GM12878 (cell line): ENCODE data around the gene IL20RA. TPM values are rescaled to one million over a fixed set of nuclear protein-coding genes. Genes with fewer than 3 reads are reported as not detected.

Experiments
- BCL3 ChIP-seq: IDR thresholded peaks from 2 replicates; pipeline ENCODE4 v1.6.1; 2011; ENCODE audit warnings: borderline replicate concordance, low read depth, mild to moderate bottlenecking, moderate library complexity, low read length; ENCODE audit not compliant: insufficient read depth, poor library complexity, severe bottlenecking
- BHLHE40 ChIP-seq, 2 experiments: fragments of 450-650 bp in 1 of 2; IDR thresholded peaks; 2 replicates each; pipeline ENCODE4 v1.6.1; 2011 to 2017; ENCODE audit warnings: low read depth in 2 of 2, borderline replicate concordance in 1 of 2, improper control_type of control experiment in 1 of 2, low read length in 1 of 2, mild to moderate bottlenecking in 1 of 2
- CTCF ChIP-seq, 3 experiments: IDR thresholded peaks in 2 of 3; conservative IDR thresholded peaks in 1 of 3; 2 replicates each; pipeline ENCODE4 v1.5.1; 2011; ENCODE audit warnings: low read depth in 3 of 3, low read length in 3 of 3, mild to moderate bottlenecking in 3 of 3, control low read depth in 2 of 3, moderate library complexity in 2 of 3, inconsistent platforms in 1 of 3, mixed read lengths in 1 of 3; ENCODE audit not compliant: control insufficient read depth in 2 of 3, insufficient read depth in 1 of 3; ENCODE audit errors: extremely low read depth in 1 of 3
- DPF2 ChIP-seq: fragments of 450-650 bp; IDR thresholded peaks from 2 replicates; pipeline ENCODE4 v1.6.1; 2017; ENCODE audit warnings: mild to moderate bottlenecking
- EGR1 ChIP-seq, 2 experiments: IDR thresholded peaks; 1 replicate in 1 of 2; 2 replicates in 1 of 2; pipeline ENCODE4 v1.6.1; 2011 to 2012; ENCODE audit warnings: low read depth in 2 of 2, low read length in 2 of 2, borderline replicate concordance in 1 of 2, mild to moderate bottlenecking in 1 of 2, moderate library complexity in 1 of 2
- IRF3 ChIP-seq: fragments of 450-650 bp; IDR thresholded peaks from 2 replicates; pipeline ENCODE4 v1.6.1; 2014; ENCODE audit warnings: mild to moderate bottlenecking
- MYB ChIP-seq: fragments of 150-350 bp; IDR thresholded peaks from 2 replicates; pipeline ENCODE4 v1.6.1; 2014; ENCODE audit warnings: mild to moderate bottlenecking, low read depth, low read length, borderline replicate concordance
- NFIC ChIP-seq: IDR thresholded peaks from 2 replicates; pipeline ENCODE4 v1.6.1; 2012; ENCODE audit warnings: low read depth, mild to moderate bottlenecking, inconsistent platforms, low read length, moderate library complexity
- NFYA ChIP-seq: IDR thresholded peaks from 2 replicates; pipeline ENCODE4 v1.6.1; 2011; ENCODE audit warnings: low read depth, mild to moderate bottlenecking, low read length, improper control_type of control experiment, borderline replicate concordance
- PKNOX1 ChIP-seq: fragments of 450-650 bp; IDR thresholded peaks from 2 replicates; pipeline ENCODE4 v1.6.1; 2016; ENCODE audit warnings: mild to moderate bottlenecking
- PML ChIP-seq: IDR thresholded peaks from 2 replicates; pipeline ENCODE4 v1.6.1; 2012; ENCODE audit warnings: low read length, inconsistent platforms
- RELA ChIP-seq: fragments of 450-650 bp; IDR thresholded peaks from 2 replicates; pipeline ENCODE4 v1.8.0; 2014; ENCODE audit warnings: borderline replicate concordance; ENCODE audit not compliant: partially characterized antibody
- RELB ChIP-seq: fragments of 450-650 bp; IDR thresholded peaks from 2 replicates; pipeline ENCODE4 v1.6.1; 2017; ENCODE audit warnings: low read depth, mild to moderate bottlenecking, moderate library complexity
- SMC3 ChIP-seq: IDR thresholded peaks from 2 replicates; pipeline ENCODE4 v1.6.1; 2011; ENCODE audit warnings: low read length, improper control_type of control experiment, borderline replicate concordance
- SPI1 ChIP-seq: IDR thresholded peaks from 2 replicates; pipeline ENCODE4 v1.6.1; 2011; ENCODE audit warnings: low read depth, mild to moderate bottlenecking, low read length, moderate library complexity, borderline replicate concordance; ENCODE audit not compliant: insufficient read depth
- TARDBP ChIP-seq: IDR thresholded peaks from 2 replicates; pipeline ENCODE4 v1.6.1; 2016; ENCODE audit warnings: borderline replicate concordance
- ZBTB4 ChIP-seq: fragments of 450-650 bp; formaldehyde crosslinking; IDR thresholded peaks from 2 replicates; pipeline ENCODE4 v1.4.0; 2022; ENCODE audit warnings: mild to moderate bottlenecking, moderate library complexity
- ZNF207 ChIP-seq: fragments of 450-650 bp; IDR thresholded peaks from 2 replicates; pipeline ENCODE4 v1.6.1; 2014; ENCODE audit warnings: antibody characterized with exemption, mild to moderate bottlenecking, borderline replicate concordance
- ZZZ3 ChIP-seq: IDR thresholded peaks from 2 replicates; pipeline ENCODE4 v1.6.1; 2011; ENCODE audit warnings: low read depth; ENCODE audit not compliant: control insufficient read depth, insufficient read length
- polyA plus RNA-seq, 11 experiments: library from polyadenylated mRNA; depleted of rRNA in 4 of 11; unstranded in 6 of 11; stranded (reverse) in 5 of 11; fragments of >200 nt; fragmentation: Nextera tagmentation in 4 of 11; fragmentation: Illumina TruSeq in 1 of 11; extraction: Ambion mirVana in 4 of 11; extraction: Trizol in 1 of 11; gene quantifications; 1 replicate in 1 of 11; 2 replicates in 10 of 11; pipeline versions ENCODE4 v1.2.1 to v1.2.3, GENCODE V29; 2011 to 2016; ENCODE audit warnings: inconsistent platforms in 2 of 11, missing spikeins in 2 of 11, low read depth in 1 of 11
- total RNA-seq, 4 experiments: library from RNA; depleted of rRNA in 3 of 4; stranded (reverse); fragments of >200 nt in 3 of 4; fragmentation: Illumina TruSeq in 1 of 4; extraction: Trizol in 1 of 4; gene quantifications; 2 replicates each; pipeline versions ENCODE4 v1.2.1 to v1.2.3, GENCODE V29; 2013 to 2021

IL20RA gene
- total and polyA plus RNA-seq, 10 of the 15 experiments (the other 5 are each of a cell fraction or from before 2014, with no cell fraction given), result 0.02 to 0.16 (median 0.09) TPM; not detected in 3

GRCh38 chr6:137033828-137034227, 10.9 kb downstream of the IL20RA start (continued):
- TF ChIP-seq ZBTB4 (CRISPR knock-in tag) (no peak), NFIC (peak; percentile 93), PML (peak; percentile 69; the same call in 1 of the 2 replicates), IRF3 (no peak), PKNOX1 (peak; percentile 39; the same call in 1 of the 2 replicates), ZZZ3 (no peak), MYB (no peak), RELB (peak; percentile 82), RELA (no peak), BCL3 (peak; percentile 57), CTCF (IDR thresholded peaks at IDR 0.05 in 2 of 3, conservative IDR thresholded peaks at IDR 0.05 in 1 of 3; ENCODE audit: control insufficient read depth in 2 of 3, extremely low read depth in 1 of 3, insufficient read depth in 1 of 3, low read depth in 3 of 3, low read length in 3 of 3) (no peak), EGR1 (IDR thresholded peaks at IDR 0.05; ENCODE audit: borderline replicate concordance in 1 of 2, low read depth in 2 of 2, low read length in 2 of 2) (no peak), BHLHE40 (IDR thresholded peaks at IDR 0.05; ENCODE audit: borderline replicate concordance in 1 of 2, low read depth in 2 of 2, low read length in 1 of 2) (peak; percentile 87 to 92), SMC3 (no peak), NFYA (no peak), TARDBP (no peak; the same call in 1 of the 2 replicates), ZNF207 (no peak), DPF2 (peak; percentile 95), SPI1 (0 out of 2 replicates have a peak, but pooled peaks have one; percentile 23)
